ENCODE results near the gene EMP2. TPM values are rescaled to one million over a fixed set of nuclear protein-coding genes. Genes with fewer than 3 reads are reported as not detected.

EMP2 gene
- polyA plus RNA-seq, 1 donor from 2014 or later, result 0.14 TPM

GRCh38 chr16:10557750-10558149 is 22.6 kb downstream of the EMP2 start:
- Histone ChIP-seq H3K9ac (ENCODE audit: low read length) (no peak overlapping the region), H3K27me3 (ENCODE audit: insufficient read depth, low read depth, low read length) (no peaks in the 10 kb centered on the region), H3K4me2 (ENCODE audit: low read length) (no peak overlapping the region), H4K20me1 (ENCODE audit: insufficient read depth) (no peaks in the 10 kb centered on the region), H3K9me3 (ENCODE audit: low read length) (peaks cover 4% of the 10 kb centered on the region), H3K4me3 (ENCODE audit: low read length) (no peak overlapping the region), H3F3A (ENCODE audit: insufficient read depth, low read length, poor library complexity, severe bottlenecking) (no peaks in the 10 kb centered on the region), H2AFZ (ENCODE audit: low read depth, low read length) (no peak overlapping the region), H3K36me3 (ENCODE audit: insufficient read depth, low read length) (no peaks in the 10 kb centered on the region), H3K27ac (ENCODE audit: low read length) (no peak overlapping the region), H3K9me2 (ENCODE audit: insufficient read depth, low read length) (no peaks in the 10 kb centered on the region), H3K79me2 (replicated peaks; ENCODE audit: insufficient read depth, low read length) (no peaks in the 10 kb centered on the region)
- TF ChIP-seq, protein P1, sequence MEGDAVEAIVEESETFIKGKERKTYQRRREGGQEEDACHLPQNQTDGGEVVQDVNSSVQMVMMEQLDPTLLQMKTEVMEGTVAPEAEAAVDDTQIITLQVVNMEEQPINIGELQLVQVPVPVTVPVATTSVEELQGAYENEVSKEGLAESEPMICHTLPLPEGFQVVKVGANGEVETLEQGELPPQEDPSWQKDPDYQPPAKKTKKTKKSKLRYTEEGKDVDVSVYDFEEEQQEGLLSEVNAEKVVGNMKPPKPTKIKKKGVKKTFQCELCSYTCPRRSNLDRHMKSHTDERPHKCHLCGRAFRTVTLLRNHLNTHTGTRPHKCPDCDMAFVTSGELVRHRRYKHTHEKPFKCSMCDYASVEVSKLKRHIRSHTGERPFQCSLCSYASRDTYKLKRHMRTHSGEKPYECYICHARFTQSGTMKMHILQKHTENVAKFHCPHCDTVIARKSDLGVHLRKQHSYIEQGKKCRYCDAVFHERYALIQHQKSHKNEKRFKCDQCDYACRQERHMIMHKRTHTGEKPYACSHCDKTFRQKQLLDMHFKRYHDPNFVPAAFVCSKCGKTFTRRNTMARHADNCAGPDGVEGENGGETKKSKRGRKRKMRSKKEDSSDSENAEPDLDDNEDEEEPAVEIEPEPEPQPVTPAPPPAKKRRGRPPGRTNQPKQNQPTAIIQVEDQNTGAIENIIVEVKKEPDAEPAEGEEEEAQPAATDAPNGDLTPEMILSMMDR (IDR thresholded peaks at IDR 0.05; ENCODE audit: poor library complexity, severe bottlenecking), result no peak
- no peak for TF ChIP-seq EZH2 (IDR thresholded peaks at IDR 0.05; ENCODE audit: borderline replicate concordance, insufficient read depth, low read length, poor library complexity, severe bottlenecking)
- TF ChIP-seq MXI1 (conservative IDR thresholded peaks at IDR 0.05; ENCODE audit: poor library complexity, severe bottlenecking), result no peak
- TF ChIP-seq SMC3 (conservative IDR thresholded peaks at IDR 0.05; ENCODE audit: poor library complexity), result no peak
- TF ChIP-seq POLR2AphosphoS5 (IDR thresholded peaks at IDR 0.05), result no peak
- TF ChIP-seq EP300 (conservative IDR thresholded peaks at IDR 0.05; ENCODE audit: poor library complexity, severe bottlenecking), result no peak
- TF ChIP-seq, protein P2, sequence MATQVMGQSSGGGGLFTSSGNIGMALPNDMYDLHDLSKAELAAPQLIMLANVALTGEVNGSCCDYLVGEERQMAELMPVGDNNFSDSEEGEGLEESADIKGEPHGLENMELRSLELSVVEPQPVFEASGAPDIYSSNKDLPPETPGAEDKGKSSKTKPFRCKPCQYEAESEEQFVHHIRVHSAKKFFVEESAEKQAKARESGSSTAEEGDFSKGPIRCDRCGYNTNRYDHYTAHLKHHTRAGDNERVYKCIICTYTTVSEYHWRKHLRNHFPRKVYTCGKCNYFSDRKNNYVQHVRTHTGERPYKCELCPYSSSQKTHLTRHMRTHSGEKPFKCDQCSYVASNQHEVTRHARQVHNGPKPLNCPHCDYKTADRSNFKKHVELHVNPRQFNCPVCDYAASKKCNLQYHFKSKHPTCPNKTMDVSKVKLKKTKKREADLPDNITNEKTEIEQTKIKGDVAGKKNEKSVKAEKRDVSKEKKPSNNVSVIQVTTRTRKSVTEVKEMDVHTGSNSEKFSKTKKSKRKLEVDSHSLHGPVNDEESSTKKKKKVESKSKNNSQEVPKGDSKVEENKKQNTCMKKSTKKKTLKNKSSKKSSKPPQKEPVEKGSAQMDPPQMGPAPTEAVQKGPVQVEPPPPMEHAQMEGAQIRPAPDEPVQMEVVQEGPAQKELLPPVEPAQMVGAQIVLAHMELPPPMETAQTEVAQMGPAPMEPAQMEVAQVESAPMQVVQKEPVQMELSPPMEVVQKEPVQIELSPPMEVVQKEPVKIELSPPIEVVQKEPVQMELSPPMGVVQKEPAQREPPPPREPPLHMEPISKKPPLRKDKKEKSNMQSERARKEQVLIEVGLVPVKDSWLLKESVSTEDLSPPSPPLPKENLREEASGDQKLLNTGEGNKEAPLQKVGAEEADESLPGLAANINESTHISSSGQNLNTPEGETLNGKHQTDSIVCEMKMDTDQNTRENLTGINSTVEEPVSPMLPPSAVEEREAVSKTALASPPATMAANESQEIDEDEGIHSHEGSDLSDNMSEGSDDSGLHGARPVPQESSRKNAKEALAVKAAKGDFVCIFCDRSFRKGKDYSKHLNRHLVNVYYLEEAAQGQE (IDR thresholded peaks at IDR 0.05; ENCODE audit: borderline replicate concordance), result no peak
- no peak for TF ChIP-seq RAD21 (conservative IDR thresholded peaks at IDR 0.05)
- no peak for TF ChIP-seq TAF1 (IDR thresholded peaks at IDR 0.05; ENCODE audit: low read depth)

GRCh38 chr16:10556236-10556635 is 24.2 kb downstream of the EMP2 start:
- no peaks in the 10 kb centered on the region for H3K36me3 ChIP-seq (ENCODE audit: insufficient read depth, low read length)
- H3K4me2 ChIP-seq (ENCODE audit: low read length), result no peak overlapping the region
- no peak overlapping the region for H3K9ac ChIP-seq (ENCODE audit: low read length)
- H3K27me3 ChIP-seq (ENCODE audit: insufficient read depth, low read depth, low read length), result no peaks in the 10 kb centered on the region
- H3K79me2 ChIP-seq (replicated peaks; ENCODE audit: insufficient read depth, low read length), result no peaks in the 10 kb centered on the region
- H3K9me2 ChIP-seq (ENCODE audit: insufficient read depth, low read length), result no peaks in the 10 kb centered on the region
- H3K27ac ChIP-seq (ENCODE audit: low read length), result no peak overlapping the region
- no peaks in the 10 kb centered on the region for H3F3A ChIP-seq (ENCODE audit: insufficient read depth, low read length, poor library complexity, severe bottlenecking)
- no peaks in the 10 kb centered on the region for H4K20me1 ChIP-seq (ENCODE audit: insufficient read depth)
- H2AFZ ChIP-seq (ENCODE audit: low read depth, low read length), result no peak overlapping the region
- no peak for TF ChIP-seq EZH2 (IDR thresholded peaks at IDR 0.05; ENCODE audit: borderline replicate concordance, insufficient read depth, low read length, poor library complexity, severe bottlenecking)
- TF ChIP-seq, protein P1 (IDR thresholded peaks at IDR 0.05; ENCODE audit: poor library complexity, severe bottlenecking), result no peak
- TF ChIP-seq, protein P2 (IDR thresholded peaks at IDR 0.05; ENCODE audit: borderline replicate concordance), result no peak
- TF ChIP-seq MXI1 (conservative IDR thresholded peaks at IDR 0.05; ENCODE audit: poor library complexity, severe bottlenecking), result no peak
- TF ChIP-seq RAD21 (conservative IDR thresholded peaks at IDR 0.05), result no peak
- TF ChIP-seq TAF1 (IDR thresholded peaks at IDR 0.05; ENCODE audit: low read depth), result no peak
- TF ChIP-seq EP300 (conservative IDR thresholded peaks at IDR 0.05; ENCODE audit: poor library complexity, severe bottlenecking), result no peak
- TF ChIP-seq SMC3 (conservative IDR thresholded peaks at IDR 0.05; ENCODE audit: poor library complexity), result no peak
- TF ChIP-seq POLR2AphosphoS5 (IDR thresholded peaks at IDR 0.05), result no peak
- no peaks in the 10 kb centered on the region for H3K9me3 ChIP-seq (ENCODE audit: low read length)
- no peak overlapping the region for H3K4me3 ChIP-seq (ENCODE audit: low read length)

Data from neural cell (in vitro differentiated cells).